ENCODE results near the gene MSGN1. TPM values are rescaled to one million over a fixed set of nuclear protein-coding genes. Genes with fewer than 3 reads are reported as not detected.

The MSGN1 gene
- total and polyA plus RNA-seq, 4 donors = not detected

DNA sequence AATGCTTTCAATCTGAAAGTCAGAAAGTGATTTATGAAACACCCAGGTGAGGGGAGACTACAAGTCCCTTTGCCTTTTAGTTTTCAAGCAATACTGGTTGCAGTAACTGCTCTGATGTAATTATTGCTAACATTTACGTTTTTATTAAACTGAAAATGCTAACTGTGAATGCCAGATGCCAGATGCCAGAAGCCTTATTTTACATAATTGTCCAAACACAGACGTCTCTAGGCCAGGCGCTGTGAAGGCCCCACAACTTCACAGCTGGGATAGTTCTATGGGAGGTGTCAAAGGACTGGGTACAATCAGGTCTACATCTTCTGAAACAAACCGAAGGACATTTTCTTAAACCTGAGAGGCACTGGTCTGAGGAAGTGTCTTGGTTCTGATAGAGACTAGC lies 27.5 kb upstream of the MSGN1 start:
- Histone ChIP-seq H3K4me1 (ENCODE audit: control insufficient read depth in 5 of 5, insufficient read depth in 5 of 5, low read length in 5 of 5) (peaks cover 0 to 30% (median 6%) of the 10 kb centered on the region in 5 donors), H3K4me3 (no peak overlapping the region), H3K27ac (ENCODE audit: low read depth in 1 of 2, low read length in 1 of 2) (no peak overlapping the region), H3K27me3 (ENCODE audit: control insufficient read depth in 3 of 3, insufficient read depth in 3 of 3, low read length in 2 of 3) (no peaks in the 10 kb centered on the region), H3K36me3 (ENCODE audit: control insufficient read depth in 4 of 4, insufficient read depth in 4 of 4, low read length in 4 of 4) (no peaks in the 10 kb centered on the region), H3K9ac (ENCODE audit: insufficient read depth in 1 of 2, low read length in 2 of 2) (no peak overlapping the region), H3K9me3 (ENCODE audit: control insufficient read depth in 4 of 4, insufficient read depth in 3 of 4, low read length in 3 of 4) (no peaks in the 10 kb centered on the region)
- DNase-seq (no peak), ATAC-seq (ENCODE audit: insufficient read depth, low FRiP score) (no peak)
- 83 to 84% methylated on average over 4 of the region's 4 CpGs for WGBS, 2 donors
- no peak for TF ChIP-seq CTCF (IDR thresholded peaks at IDR 0.05; ENCODE audit: control extremely low read depth, extremely low read depth)

DNA sequence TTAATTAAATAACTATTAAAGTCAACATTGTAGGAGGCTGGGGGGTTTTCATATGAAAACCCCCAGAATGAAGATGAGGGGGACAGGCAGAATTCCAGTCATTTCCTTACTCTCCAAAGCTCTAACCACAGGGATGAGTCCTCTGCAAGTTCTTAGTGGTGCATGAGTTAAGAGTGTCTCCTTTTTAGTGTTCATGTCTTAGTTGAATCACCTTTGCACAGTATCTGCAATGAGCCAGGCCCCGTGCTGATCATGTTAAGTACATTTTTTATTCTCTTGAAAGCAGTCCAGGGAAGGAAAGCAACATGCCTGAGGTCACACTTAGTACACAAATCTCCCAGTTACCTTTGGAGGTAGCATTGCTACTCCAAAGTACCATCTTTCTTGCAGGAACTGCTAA lies 25.7 kb upstream of the MSGN1 start:
- 38 to 63% methylated on average over 1 of the region's 1 CpG for WGBS, 2 donors
- no peak for DNase-seq
- no peaks in the 10 kb centered on the region for H3K27me3 ChIP-seq (ENCODE audit: control insufficient read depth in 3 of 3, insufficient read depth in 3 of 3, low read length in 2 of 3)
- no peaks in the 10 kb centered on the region for H3K36me3 ChIP-seq (ENCODE audit: control insufficient read depth in 4 of 4, insufficient read depth in 4 of 4, low read length in 4 of 4)
- H3K4me3 ChIP-seq = no peak overlapping the region
- H3K9ac ChIP-seq (ENCODE audit: insufficient read depth in 1 of 2, low read length in 2 of 2) = no peak overlapping the region
- no peak overlapping the region for H3K27ac ChIP-seq (ENCODE audit: low read depth in 1 of 2, low read length in 1 of 2)
- H3K9me3 ChIP-seq (ENCODE audit: control insufficient read depth in 4 of 4, insufficient read depth in 3 of 4, low read length in 3 of 4) = no peaks in the 10 kb centered on the region
- ATAC-seq (ENCODE audit: insufficient read depth, low FRiP score) = no peak
- TF ChIP-seq CTCF (IDR thresholded peaks at IDR 0.05; ENCODE audit: control extremely low read depth, extremely low read depth) = no peak
- peaks cover 0 to 30% (median 6%) of the 10 kb centered on the region in 5 donors for H3K4me1 ChIP-seq (ENCODE audit: control insufficient read depth in 5 of 5, insufficient read depth in 5 of 5, low read length in 5 of 5)

- Histone ChIP-seq H3K36me3 (ENCODE audit: control insufficient read depth in 4 of 4, insufficient read depth in 4 of 4, low read length in 4 of 4) (no peaks in the 10 kb centered on the region), H3K4me1 (ENCODE audit: control insufficient read depth in 5 of 5, insufficient read depth in 5 of 5, low read length in 5 of 5) (peaks cover 0 to 30% (median 6%) of the 10 kb centered on the region in 5 donors), H3K9me3 (ENCODE audit: control insufficient read depth in 4 of 4, insufficient read depth in 3 of 4, low read length in 3 of 4) (no peaks in the 10 kb centered on the region), H3K9ac (ENCODE audit: insufficient read depth in 1 of 2, low read length in 2 of 2) (no peak overlapping the region), H3K4me3 (no peak overlapping the region), H3K27me3 (ENCODE audit: control insufficient read depth in 3 of 3, insufficient read depth in 3 of 3, low read length in 2 of 3) (no peaks in the 10 kb centered on the region), H3K27ac (ENCODE audit: low read depth in 1 of 2, low read length in 1 of 2) (no peak overlapping the region)
- DNase-seq (peak; percentile 49 to 91 (median 86)), ATAC-seq (ENCODE audit: insufficient read depth, low FRiP score) (no peak)
- no peak for TF ChIP-seq CTCF (IDR thresholded peaks at IDR 0.05; ENCODE audit: control extremely low read depth, extremely low read depth)
- WGBS, 2 donors = 25 to 34% methylated on average over 5 of the region's 5 CpGs
These were observed 25.0 kb upstream of the MSGN1 start for GRCh38 chr2:17791121-17791816.

DNA sequence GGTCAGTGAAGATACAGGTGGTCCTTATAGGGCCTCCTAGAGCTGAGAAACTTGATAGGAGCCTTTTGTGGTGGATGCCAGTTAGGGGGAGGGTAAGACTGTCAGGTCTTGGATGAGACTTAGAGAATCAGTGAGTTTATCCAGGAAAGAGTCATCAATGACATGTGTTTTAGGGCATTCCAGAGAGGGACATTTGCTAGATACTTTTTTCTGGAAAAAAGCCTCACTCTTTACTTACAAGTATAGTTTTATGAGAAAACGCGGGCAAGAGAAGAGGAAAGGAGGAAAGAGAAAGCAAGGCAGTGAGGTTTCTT lies 24.5 kb upstream of the MSGN1 start:
- ATAC-seq (ENCODE audit: insufficient read depth, low FRiP score) (no peak), DNase-seq (no peak)
- 55 to 67% methylated on average over 2 of the region's 2 CpGs for WGBS, 2 donors
- no peaks in the 10 kb centered on the region for H3K27me3 ChIP-seq (ENCODE audit: control insufficient read depth in 3 of 3, insufficient read depth in 3 of 3, low read length in 2 of 3)
- no peaks in the 10 kb centered on the region for H3K36me3 ChIP-seq (ENCODE audit: control insufficient read depth in 4 of 4, insufficient read depth in 4 of 4, low read length in 4 of 4)
- no peak overlapping the region for H3K27ac ChIP-seq (ENCODE audit: low read depth in 1 of 2, low read length in 1 of 2)
- H3K9me3 ChIP-seq (ENCODE audit: control insufficient read depth in 4 of 4, insufficient read depth in 3 of 4, low read length in 3 of 4) = no peaks in the 10 kb centered on the region
- TF ChIP-seq CTCF (IDR thresholded peaks at IDR 0.05; ENCODE audit: control extremely low read depth, extremely low read depth) = no peak
- no peak overlapping the region for H3K4me3 ChIP-seq
- peaks cover 0 to 30% (median 6%) of the 10 kb centered on the region in 5 donors for H3K4me1 ChIP-seq (ENCODE audit: control insufficient read depth in 5 of 5, insufficient read depth in 5 of 5, low read length in 5 of 5)
- H3K9ac ChIP-seq (ENCODE audit: insufficient read depth in 1 of 2, low read length in 2 of 2) = no peak overlapping the region

All from lung (tissue), 12 donors.